Bronchial epithelial cell (primary cell): ENCODE results near the gene CASP14. TPM values are rescaled to one million over a fixed set of nuclear protein-coding genes. Genes with fewer than 3 reads are reported as not detected.
"Not testable (repeated sequence)": the region's sequence is repeated elsewhere in the genome, so short reads cannot be mapped to it uniquely, and the experiment has no call there.

Experiments used
- DNase-seq: peaks from one replicate; pipeline ENCODE4 v3.0.0-alpha.2; 2010; ENCODE audit warnings: low read depth
- FAIRE-seq: peaks from 2 replicates; lab custom pipeline; 2011; peaks lifted over from hg19 to GRCh38; lab: Jason Lieb, UNC
- H3K27me3 ChIP-seq: 2 replicates; pipeline ENCODE4 v1.5.1; 2011; ENCODE audit warnings: low read length; ENCODE audit not compliant: control insufficient read depth, insufficient read depth
- H3K36me3 ChIP-seq: 2 replicates; pipeline ENCODE4 v1.5.1; 2011; ENCODE audit warnings: low read length; ENCODE audit not compliant: control insufficient read depth, insufficient read depth
- H3K4me3 ChIP-seq: 2 replicates; pipeline ENCODE4 v1.5.1; 2011; ENCODE audit warnings: mild to moderate bottlenecking, low read depth, low read length, control low read depth
- total RNA-seq: library from RNA; depleted of rRNA; stranded (reverse); fragments of >200 nt; gene quantifications from 2 replicates; pipeline ENCODE4 v1.2.1, GENCODE V29; 2014
- TF ChIP-seq, protein P1 (sequence below): IDR thresholded peaks from 2 replicates; pipeline ENCODE4 v1.5.1; 2011; ENCODE audit warnings: mild to moderate bottlenecking, moderate library complexity, low read length, control low read depth, inconsistent platforms; ENCODE audit not compliant: insufficient read depth, severe bottlenecking

The CASP14 gene
- total RNA-seq, 1 donor from 2014 or later = not detected

GRCh38 chr19:15096223-15096622 lies 46.9 kb downstream of the CASP14 start:
- FAIRE-seq (no peak), DNase-seq (no peak)

DNA sequence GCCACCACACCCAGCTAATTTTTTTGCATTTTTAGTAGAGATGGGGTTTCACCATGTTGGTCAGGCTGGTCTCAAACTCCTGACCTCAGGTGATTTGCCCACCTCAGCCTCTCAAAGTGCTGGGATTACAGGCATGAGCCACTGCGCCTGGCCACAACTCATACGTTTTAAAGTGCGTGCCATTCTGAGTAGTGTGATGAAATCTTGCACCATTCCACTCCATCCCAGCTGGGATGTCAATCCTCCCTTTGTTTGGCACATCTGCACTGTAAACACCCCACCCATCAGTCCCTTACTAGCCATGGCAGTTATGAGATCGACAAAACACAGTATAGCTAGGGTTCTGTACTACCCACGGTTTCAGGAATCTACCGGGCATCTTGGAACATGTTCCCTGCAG lies 48.7 kb downstream of the CASP14 start:
- not testable (repeated sequence) for H3K27me3 ChIP-seq, DNase-seq, H3K4me3 ChIP-seq, H3K36me3 ChIP-seq, FAIRE-seq

More at GRCh38 chr19:15096223-15096622, 46.9 kb downstream of the CASP14 start:
- H3K4me3 ChIP-seq = no peak overlapping the region
- no peaks in the 10 kb centered on the region for H3K27me3 ChIP-seq
- H3K36me3 ChIP-seq = no peaks in the 10 kb centered on the region
- TF ChIP-seq, protein P1, sequence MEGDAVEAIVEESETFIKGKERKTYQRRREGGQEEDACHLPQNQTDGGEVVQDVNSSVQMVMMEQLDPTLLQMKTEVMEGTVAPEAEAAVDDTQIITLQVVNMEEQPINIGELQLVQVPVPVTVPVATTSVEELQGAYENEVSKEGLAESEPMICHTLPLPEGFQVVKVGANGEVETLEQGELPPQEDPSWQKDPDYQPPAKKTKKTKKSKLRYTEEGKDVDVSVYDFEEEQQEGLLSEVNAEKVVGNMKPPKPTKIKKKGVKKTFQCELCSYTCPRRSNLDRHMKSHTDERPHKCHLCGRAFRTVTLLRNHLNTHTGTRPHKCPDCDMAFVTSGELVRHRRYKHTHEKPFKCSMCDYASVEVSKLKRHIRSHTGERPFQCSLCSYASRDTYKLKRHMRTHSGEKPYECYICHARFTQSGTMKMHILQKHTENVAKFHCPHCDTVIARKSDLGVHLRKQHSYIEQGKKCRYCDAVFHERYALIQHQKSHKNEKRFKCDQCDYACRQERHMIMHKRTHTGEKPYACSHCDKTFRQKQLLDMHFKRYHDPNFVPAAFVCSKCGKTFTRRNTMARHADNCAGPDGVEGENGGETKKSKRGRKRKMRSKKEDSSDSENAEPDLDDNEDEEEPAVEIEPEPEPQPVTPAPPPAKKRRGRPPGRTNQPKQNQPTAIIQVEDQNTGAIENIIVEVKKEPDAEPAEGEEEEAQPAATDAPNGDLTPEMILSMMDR = no peak

DNA sequence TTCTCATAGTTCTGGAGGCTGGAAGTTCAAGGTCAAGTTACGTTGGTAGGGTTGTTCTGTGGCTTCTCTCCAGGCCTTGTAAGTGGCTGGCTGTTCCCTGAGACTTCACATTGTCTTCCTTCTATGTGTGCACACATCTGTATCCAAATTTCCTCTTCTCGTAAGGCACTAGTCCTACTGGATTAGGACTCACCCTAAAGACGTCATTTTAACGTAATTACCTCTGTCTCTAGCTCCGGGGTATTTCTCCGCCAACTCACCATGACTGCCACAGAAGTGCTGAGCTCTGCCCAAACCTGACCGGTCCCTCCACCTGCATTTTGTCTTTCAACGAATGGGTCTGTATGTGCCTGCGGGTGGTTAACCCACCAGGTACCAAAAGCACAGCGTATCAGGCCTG lies 49.2 kb downstream of the CASP14 start:
- Histone ChIP-seq H3K36me3 (no peaks in the 10 kb centered on the region), H3K27me3 (no peaks in the 10 kb centered on the region), H3K4me3 (no peak overlapping the region)
- DNase-seq = peak; percentile 8
- TF ChIP-seq, protein P1 = no peak
- FAIRE-seq = no peak

GRCh38 chr19:15099017-15099582 lies 49.8 kb downstream of the CASP14 start:
- TF ChIP-seq, protein P1 = no peak
- DNase-seq (no peak), FAIRE-seq (no peak)
- Histone ChIP-seq H3K27me3 (no peaks in the 10 kb centered on the region), H3K4me3 (no peak overlapping the region), H3K36me3 (no peaks in the 10 kb centered on the region)

- TF ChIP-seq, protein P1 = peak; percentile 78
- DNase-seq = peak; percentile 65
- Histone ChIP-seq H3K4me3 (no peak overlapping the region), H3K36me3 (no peaks in the 10 kb centered on the region), H3K27me3 (no peaks in the 10 kb centered on the region)
- no peak for FAIRE-seq
Observed at GRCh38 chr19:15101479-15102082, 52.3 kb downstream of the CASP14 start.

DNA sequence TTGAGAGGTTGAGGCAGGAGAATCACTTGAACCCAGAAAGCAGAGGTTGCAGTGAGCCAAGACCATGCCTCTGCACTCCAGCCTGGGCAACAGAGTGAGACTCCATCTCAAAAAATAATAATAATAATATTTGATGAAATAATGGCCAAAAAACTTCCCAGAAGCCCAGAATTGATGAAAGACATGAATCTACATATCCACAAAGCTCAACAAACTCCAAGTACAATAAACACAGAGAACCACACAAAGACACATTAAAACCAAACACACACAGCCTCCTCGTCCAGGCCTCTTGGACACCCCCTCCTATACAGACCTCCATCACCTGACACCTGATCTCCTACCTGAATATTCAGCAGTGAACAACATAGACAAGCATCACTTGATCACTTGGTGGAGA lies 54.7 kb downstream of the CASP14 start:
- Histone ChIP-seq H3K4me3 (no peak overlapping the region), H3K36me3 (no peaks in the 10 kb centered on the region), H3K27me3 (no peaks in the 10 kb centered on the region)
- DNase-seq = no peak
- FAIRE-seq = no peak
- TF ChIP-seq, protein P1 = no peak
